AG09319 (cell line): ENCODE results near the gene FAM107B.

Experiments
- DNase-seq: peaks from one replicate; pipeline ENCODE4 v3.0.0-alpha.2; 2010; ENCODE audit warnings: low read depth; ENCODE audit errors: extremely low read depth
- CTCF ChIP-seq: IDR thresholded peaks from 2 replicates; pipeline ENCODE4 v1.5.1; 2011; ENCODE audit warnings: low read depth, mild to moderate bottlenecking, inconsistent platforms, low read length, moderate library complexity

The FAM107B gene

GRCh38 chr10:14671386-14671831 lies 103.3 kb downstream of the FAM107B start:
- no peak for TF ChIP-seq CTCF
- DNase-seq = no peak

GRCh38 chr10:14670551-14671240 lies 104.0 kb downstream of the FAM107B start:
- peak; percentile 54 for DNase-seq
- TF ChIP-seq CTCF = no peak

- TF ChIP-seq CTCF = no peak
- DNase-seq = no peak
Measured at GRCh38 chr10:14669576-14669975, 105.1 kb downstream of the FAM107B start.

- no peak for TF ChIP-seq CTCF
- no peak for DNase-seq
Measured at GRCh38 chr10:14667781-14668180, 106.9 kb downstream of the FAM107B start.

DNA sequence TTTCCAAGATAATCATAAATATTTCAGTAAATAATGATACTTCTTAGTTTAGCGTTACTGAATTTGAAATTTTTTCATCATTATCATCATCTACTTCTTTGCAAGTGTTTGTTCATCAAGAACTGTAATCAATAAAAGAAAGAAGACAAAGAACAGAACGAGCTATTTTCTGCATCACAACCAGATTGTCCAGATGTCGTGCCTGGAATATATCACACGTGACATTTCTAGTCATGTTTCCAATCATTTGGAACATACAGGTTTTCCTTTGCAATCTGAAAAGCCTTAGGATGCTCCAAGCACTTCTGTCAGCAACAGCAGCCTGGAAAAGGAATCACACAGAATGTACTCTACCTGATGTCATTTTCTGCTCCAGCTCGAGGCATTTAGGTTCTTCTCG lies 107.4 kb downstream of the FAM107B start:
- TF ChIP-seq CTCF = no peak
- DNase-seq = no peak

GRCh38 chr10:14665865-14666857 lies 108.5 kb downstream of the FAM107B start:
- DNase-seq = no peak
- TF ChIP-seq CTCF = no peak

GRCh38 chr10:14665304-14665703 lies 109.4 kb downstream of the FAM107B start:
- TF ChIP-seq CTCF = no peak
- DNase-seq = no peak
